Activated naive CD4-positive, alpha-beta T cell treated with anti-CD3 and anti-CD28 coated beads, Interleukin-2, amount 50 U/mL, for 72 hours (primary cell): ENCODE results near the gene CHP1. TPM values are rescaled to one million over a fixed set of nuclear protein-coding genes. Genes with fewer than 3 reads are reported as not detected.
"Not testable (repeated sequence)": the region's sequence is repeated elsewhere in the genome, so short reads cannot be mapped to it uniquely, and the experiment has no call there.

Experiments
- ATAC-seq, 2 donors: fragments of 150-1000 bp; cut with Tn5 transposase; 2 replicates each; pipeline ENCODE4 v1.10.0; 2021; ENCODE audit warnings: mild to moderate bottlenecking in 2 of 2, moderate library complexity in 2 of 2
- DNase-seq, 2 donors: peaks; one replicate each; pipeline ENCODE4 v3.0.0; 2021 to 2022; ENCODE audit warnings: low spot score in 2 of 2
- H3K27ac Mint-ChIP-seq, 2 donors: one replicate each; pipeline ENCODE4 v1.8.0; 2022; ENCODE audit warnings: mild to moderate bottlenecking in 2 of 2, mixed read lengths in 2 of 2
- H3K36me3 Mint-ChIP-seq, 2 donors: one replicate each; pipeline ENCODE4 v1.8.0; 2022; ENCODE audit warnings: mixed read lengths in 2 of 2
- H3K9me3 Mint-ChIP-seq, 2 donors: one replicate each; pipeline ENCODE4 v1.8.0; 2022; ENCODE audit warnings: mixed read lengths in 2 of 2
- total RNA-seq, 2 donors: library from RNA; stranded (reverse); gene quantifications; one replicate each; pipeline ENCODE4 v1.2.3, GENCODE V29; 2022

Gene CHP1
- total RNA-seq, 2 donors from 2014 or later = 34.2 to 57.2 TPM

DNA sequence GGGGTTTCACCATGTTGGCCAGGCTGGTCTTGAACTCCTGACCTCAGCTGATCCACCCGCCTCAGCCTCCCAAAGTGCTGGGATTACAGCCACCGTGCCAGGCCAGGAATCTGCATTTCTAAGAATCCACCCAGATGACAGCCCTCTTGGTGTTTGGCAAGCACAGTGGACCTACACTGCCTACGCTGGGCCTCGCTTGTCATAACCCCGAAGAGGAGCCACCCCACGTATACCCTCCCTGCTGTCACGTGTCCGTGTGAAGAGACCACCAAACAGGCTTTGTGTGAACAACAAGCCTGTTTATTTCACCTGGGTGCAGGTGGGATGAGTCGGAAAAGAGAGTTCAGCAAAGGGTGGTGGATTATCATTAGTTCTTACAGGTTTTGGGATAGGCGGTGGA lies 51.4 kb downstream of the CHP1 start:
- peak overlapping the region in 1 of 2 donors; percentile 97 for H3K27ac Mint-ChIP-seq
- DNase-seq, H3K9me3 Mint-ChIP-seq, ATAC-seq: not testable (repeated sequence)
- H3K36me3 Mint-ChIP-seq = peaks cover 23 to 40% of the 10 kb centered on the region in 2 donors

DNA sequence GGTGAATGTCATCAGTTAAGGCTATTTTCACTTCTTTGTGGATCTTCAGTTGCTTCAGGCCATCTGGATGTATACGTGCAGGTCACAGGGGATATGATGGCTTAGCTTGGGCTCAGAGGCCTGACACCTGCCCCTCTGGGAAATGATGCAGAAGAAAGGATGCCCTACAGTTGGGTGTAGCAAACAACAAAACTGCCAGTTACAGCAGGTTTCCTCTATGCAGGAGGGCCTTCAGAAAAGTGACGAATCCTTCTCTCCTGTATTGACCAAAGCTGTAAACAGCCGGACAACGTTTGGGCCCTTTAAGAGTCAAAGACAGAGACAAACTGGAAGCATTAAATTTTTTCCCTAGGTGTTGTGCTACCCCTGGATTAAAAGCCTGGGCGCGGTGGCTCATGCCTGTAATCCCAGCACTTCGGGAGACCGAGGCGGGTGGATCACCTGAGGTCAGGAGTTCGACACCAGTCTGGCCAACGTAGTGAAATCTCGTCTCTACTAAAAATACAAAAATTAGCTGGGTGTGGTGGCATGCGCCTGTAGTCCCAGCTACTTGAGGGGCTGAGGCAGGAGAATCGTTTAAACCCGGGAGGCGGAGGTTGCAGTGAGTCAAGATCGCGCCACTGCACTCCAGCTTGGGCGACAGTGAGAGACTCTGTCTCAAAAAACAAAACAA lies 52.0 kb downstream of the CHP1 start:
- not testable (repeated sequence) for ATAC-seq, DNase-seq, H3K9me3 Mint-ChIP-seq
- Mint-ChIP-seq H3K27ac (peak overlapping the region; percentile 94 to 97), H3K36me3 (peaks cover 24 to 43% of the 10 kb centered on the region in 2 donors)

DNA sequence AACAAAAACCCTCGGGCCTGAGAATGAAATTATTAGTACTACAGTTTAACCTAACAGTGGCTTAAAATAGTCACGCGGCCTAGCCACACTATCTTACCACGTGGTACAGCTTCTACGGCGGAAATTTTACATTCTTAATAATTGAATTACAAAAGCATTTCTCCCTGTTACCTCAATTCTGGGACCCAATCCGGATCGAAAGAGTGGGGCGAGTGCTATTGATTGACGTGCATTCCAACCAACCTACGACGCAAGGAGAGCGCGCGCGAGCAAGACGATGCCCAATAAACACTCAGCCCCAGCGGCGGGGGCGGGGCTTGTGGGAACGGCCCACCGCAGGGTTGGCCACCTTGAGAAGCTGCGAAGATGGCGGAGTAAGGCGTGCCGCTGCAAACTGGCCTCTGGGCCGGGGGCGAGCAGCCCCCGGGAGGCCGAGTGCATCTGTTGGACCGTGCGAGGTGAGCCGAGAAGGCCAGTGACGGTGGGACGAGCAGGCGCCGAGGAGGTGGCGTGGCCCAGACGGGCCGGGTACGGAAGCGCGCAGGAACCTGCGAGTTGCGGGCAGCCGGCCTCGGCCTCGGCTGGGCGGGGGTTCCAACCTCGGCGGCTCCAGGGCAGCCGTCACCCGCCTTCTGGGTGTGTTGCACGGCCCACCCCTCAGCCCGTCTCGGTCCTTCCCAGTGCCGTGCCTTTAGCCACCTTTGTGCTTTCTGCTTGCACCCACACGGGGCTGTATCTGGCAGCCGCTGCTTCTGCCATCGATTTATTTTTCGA lies 52.8 kb downstream of the CHP1 start:
- ATAC-seq (peak; percentile 98 to 99), DNase-seq (peak; percentile 98)
- Mint-ChIP-seq H3K27ac (peak overlapping the region; percentile 97 to 99), H3K36me3 (peaks cover 30 to 50% of the 10 kb centered on the region in 2 donors), H3K9me3 (no peaks in the 10 kb centered on the region)

DNA sequence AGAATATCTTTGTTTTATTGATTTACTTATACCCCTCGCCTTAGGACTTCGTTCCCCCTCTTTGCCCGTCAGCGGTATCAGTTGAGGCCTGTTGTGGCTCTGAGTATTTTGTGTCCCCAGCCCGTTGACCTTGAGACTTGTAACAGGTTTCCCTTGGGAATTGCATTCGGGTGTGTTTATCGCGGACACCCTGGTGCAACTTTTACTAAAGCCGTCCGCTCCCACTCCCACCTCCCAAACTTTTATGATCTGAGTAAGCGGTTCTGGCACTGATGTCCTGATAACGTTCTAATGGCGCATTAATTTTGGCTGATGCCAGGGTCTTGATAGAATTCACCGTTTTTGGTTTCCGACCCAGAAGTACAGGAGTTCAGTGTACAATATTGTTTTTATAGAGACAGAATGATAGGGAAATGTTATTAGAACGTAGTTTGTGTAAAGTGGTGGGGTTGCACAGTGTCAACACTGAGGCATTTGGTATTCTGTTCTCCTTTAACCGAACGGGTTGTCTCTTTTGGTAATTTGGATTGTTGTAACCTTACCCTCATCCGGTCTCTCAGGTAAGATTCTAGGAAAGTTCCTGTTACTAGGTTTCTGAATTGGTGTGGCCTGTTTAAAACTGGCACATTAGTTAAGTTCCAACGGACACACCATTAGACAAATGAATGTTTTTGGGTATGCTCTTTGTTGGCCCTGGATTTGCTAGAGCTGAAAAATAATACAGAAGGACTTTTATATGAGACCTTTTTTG lies 53.5 kb downstream of the CHP1 start:
- ATAC-seq (no peak), DNase-seq (no peak)
- H3K9me3 Mint-ChIP-seq = no peaks in the 10 kb centered on the region
- peak overlapping the region; percentile 97 to 99 for H3K27ac Mint-ChIP-seq
- H3K36me3 Mint-ChIP-seq = peaks cover 30 to 50% of the 10 kb centered on the region in 2 donors

DNA sequence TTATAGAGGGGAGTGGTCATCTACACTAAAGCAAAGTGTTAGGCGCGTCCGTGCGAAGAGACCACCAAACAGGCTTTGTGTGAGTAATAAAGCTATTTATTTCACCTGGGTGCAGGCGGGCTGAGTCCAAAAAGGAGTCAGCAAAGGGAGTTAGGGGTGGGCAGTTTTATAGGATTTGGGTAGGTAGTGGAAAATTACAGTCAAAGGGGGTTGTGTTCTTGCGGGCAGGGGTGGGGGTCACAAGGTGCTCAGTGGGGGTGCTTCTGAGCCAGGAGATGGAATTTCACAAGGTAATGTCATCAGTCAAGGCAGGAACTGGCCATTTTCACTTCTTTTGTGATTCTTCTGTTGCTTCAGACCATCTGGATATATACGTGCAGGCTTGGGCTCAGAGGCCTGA lies 54.2 kb downstream of the CHP1 start:
- no peak for DNase-seq
- Mint-ChIP-seq H3K36me3 (peaks cover 30 to 50% of the 10 kb centered on the region in 2 donors), H3K27ac (peak overlapping the region; percentile 97 to 99), H3K9me3 (no peaks in the 10 kb centered on the region)
- no peak for ATAC-seq

DNA sequence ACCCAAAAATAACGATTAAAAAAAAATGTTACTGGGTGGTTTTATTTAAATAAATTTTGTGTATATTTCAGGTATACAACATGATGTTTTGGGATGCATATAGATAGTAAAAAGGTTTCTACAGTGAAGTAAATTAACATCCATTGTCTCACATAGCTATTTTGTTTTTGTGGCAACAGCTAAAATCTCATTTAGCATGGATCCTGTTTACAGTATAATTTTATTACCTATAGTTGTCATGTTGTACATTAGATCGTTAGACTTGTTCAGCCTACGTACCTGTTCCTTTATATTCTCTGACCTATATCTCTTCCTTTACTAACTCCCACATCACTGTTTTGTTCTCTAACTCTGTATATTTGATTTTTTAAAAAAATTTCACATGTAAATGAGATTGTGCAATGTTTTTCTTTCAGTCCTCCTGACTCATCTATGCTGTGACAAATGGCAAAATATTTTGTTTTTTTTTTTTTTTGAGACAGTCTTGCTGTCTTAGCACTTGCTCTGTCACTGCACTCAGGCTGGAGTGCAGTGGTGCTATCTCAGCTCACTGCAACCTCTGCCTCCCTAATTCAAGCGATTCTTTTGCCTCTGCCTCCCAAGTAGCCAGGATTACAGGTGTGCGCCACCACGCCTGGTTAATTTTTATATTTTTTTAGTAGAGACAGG lies 55.7 kb downstream of the CHP1 start:
- H3K27ac Mint-ChIP-seq = peak overlapping the region in 1 of 2 donors; percentile 91
- peaks cover 30 to 50% of the 10 kb centered on the region in 2 donors for H3K36me3 Mint-ChIP-seq

DNA sequence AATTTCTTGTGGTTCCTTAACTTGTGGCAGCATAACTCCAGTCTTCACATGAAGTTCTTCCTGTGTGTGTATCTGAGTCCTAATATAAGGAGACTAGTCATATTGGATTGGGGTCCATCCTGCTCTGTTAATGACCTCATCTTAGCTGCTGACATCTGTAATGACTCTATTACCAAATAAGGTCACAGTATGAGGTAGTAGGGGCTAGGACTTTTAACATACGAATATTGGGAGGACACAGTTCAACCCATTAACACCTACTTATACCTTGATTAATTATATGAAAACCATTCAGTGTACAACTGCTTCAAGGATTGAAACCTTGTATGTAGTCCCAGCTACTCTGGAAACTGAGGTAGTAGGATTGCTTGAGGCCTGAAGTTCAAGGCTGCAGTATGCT lies 57.4 kb downstream of the CHP1 start:
- Mint-ChIP-seq H3K9me3 (no peaks in the 10 kb centered on the region), H3K36me3 (peaks cover 30 to 48% of the 10 kb centered on the region in 2 donors), H3K27ac (peak overlapping the region in 1 of 2 donors; percentile 52)
- DNase-seq (no peak), ATAC-seq (no peak)

More for the DNA sequence above, 55.7 kb downstream of the CHP1 start:
- ATAC-seq (no peak), DNase-seq (no peak)
- no peaks in the 10 kb centered on the region for H3K9me3 Mint-ChIP-seq

DNA sequence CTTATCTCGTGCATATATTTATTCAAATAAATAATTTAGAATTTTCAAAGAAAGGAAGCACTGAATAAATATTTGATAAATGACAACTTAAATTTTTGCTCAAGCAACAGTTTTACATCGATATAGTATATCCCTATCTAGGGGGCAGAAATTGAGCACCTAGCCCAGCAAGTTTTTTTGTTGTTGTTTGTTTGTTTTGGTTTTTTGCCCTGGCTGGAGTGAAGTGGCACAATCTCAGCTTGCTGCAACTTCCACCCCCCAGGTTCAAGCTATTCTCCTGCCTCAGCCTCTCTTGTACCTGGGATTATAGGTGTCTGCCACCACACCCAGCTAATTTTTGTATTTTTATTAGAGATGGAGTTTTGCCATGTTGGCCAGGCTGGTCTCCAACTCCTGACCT lies 58.9 kb downstream of the CHP1 start:
- ATAC-seq (no peak), DNase-seq (no peak)
- Mint-ChIP-seq H3K9me3 (no peaks in the 10 kb centered on the region), H3K36me3 (peaks cover 22 to 34% of the 10 kb centered on the region in 2 donors), H3K27ac (no peak overlapping the region)

DNA sequence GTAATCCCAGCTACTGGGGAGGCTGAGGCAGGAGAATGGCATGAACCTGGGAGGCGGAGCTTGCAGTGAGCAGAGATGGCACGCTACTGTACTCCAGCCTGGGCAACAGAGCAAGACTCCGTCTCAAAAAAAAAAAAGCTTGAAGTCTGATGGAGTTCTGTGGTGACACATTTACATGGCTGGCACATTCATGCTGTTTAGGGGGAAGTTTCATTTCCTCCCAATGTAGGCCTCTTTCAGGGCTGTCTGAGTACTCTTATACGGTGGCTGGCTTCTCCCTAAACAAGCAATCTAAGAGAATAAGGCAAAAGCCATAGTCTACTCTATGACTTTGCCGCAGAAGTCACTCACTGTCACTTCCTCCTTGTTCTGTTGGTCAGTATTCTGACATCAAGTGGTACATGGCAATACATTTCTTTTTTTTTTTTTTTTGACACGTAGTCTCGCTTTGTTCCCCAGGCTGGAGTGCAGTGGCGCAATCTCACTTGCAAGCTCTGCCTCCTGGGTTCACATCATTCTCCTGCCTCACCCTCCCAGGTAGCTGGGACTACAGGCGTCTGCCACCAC lies 60.1 kb downstream of the CHP1 start:
- DNase-seq (no peak), ATAC-seq (no peak)
- H3K9me3 Mint-ChIP-seq = no peaks in the 10 kb centered on the region
- H3K27ac Mint-ChIP-seq = no peak overlapping the region
- peaks cover 14 to 23% of the 10 kb centered on the region in 2 donors for H3K36me3 Mint-ChIP-seq

DNA sequence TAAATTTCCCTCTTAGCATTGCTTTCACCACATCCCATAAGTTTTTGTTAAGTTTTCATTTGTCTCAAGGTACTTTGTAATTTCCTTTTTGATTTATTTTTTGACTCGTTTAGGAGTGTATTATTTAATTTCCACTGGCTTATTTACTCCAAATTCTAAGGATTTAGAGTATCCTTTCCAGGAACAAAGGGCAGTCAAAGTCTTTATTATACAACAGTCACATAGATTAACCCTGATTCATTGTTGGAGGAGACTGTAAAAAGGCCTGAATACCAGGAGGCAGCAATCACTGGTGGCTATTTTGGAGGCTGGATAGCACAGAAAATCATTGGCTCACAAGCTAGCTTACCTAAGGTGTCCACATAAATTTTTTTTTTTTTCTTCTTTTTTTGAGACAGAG lies 61.5 kb downstream of the CHP1 start:
- Mint-ChIP-seq H3K36me3 (peaks cover 6 to 9% of the 10 kb centered on the region in 2 donors), H3K27ac (no peak overlapping the region), H3K9me3 (no peaks in the 10 kb centered on the region)
- no peak for DNase-seq
- no peak for ATAC-seq

DNA sequence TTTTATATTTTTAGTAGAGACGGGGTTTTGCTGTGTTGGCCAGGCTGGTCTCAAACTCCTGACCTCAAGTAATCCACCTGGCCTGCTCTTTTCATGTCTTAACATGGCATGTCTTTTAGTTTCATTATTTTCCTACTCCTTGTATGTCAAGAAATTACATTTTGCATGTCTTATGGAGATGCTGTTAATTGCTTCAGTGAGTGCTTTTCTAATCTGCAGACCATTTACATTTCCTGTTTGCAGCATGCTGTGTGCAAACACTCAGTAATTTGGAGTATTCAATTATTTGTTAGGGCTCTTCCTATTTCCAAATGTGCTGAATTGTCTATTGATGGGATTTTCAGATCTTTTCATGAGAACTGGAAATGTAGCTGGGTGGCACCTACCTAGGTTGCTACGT lies 70.1 kb downstream of the CHP1 start:
- Mint-ChIP-seq H3K36me3 (peaks cover 0 to 16% of the 10 kb centered on the region in 2 donors), H3K27ac (peak overlapping the region in 1 of 2 donors; percentile 44)

DNA sequence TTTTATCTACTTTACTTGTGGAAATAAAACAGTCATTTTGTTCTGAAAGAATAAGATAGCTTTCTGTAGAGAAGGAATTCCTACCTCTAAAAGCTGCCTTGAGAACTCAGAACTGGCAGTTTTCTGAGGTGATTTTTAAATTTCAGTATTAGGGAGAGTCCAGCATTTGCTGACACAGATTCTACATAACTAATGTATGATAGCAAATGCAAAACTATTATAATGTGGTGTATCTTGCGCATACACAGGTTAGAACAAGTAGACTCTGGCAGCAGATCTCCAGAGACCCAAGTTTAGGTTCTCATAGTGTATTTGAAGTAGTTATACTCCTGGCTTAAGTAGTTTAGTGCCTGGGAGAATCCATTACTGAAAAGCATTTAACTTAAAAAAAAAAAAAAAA lies 70.5 kb downstream of the CHP1 start:
- Mint-ChIP-seq H3K27ac (peak overlapping the region in 1 of 2 donors; percentile 44), H3K9me3 (no peaks in the 10 kb centered on the region), H3K36me3 (peaks cover 0 to 16% of the 10 kb centered on the region in 2 donors)
- no peak for ATAC-seq
- DNase-seq = no peak

More for the DNA sequence above, 70.1 kb downstream of the CHP1 start:
- ATAC-seq, DNase-seq, H3K9me3 Mint-ChIP-seq: not testable (repeated sequence)

DNA sequence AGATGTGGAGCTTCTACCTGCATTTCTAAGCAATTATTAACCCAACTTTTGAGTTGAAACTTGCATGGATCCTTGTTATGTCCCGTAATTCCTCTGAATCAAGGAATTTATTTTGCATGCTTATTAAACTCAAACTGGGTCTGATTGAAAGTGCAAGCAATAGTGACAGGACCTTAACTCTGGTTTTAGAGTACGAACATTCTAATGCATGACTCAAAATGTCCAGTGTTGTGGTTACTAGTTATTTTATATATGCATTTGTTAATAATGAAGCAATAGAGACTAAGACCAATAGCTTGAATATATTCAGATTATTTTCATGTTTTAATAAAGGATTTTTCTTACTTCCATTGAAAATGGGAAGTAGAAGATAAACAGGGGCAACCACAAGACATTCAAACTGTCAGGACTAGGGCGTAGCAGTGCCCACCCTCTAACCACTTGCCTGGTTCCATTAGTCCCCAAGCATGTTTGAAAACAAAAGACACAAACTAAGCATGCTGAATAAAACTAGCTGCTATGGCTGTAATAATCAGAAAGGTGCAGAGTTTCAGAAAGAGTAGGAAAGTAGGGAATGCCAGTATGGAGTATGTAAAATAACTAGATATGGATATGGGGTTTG lies 73.2 kb downstream of the CHP1 start:
- H3K36me3 Mint-ChIP-seq = peaks cover 0 to 8% of the 10 kb centered on the region in 2 donors
- ATAC-seq = no peak

DNA sequence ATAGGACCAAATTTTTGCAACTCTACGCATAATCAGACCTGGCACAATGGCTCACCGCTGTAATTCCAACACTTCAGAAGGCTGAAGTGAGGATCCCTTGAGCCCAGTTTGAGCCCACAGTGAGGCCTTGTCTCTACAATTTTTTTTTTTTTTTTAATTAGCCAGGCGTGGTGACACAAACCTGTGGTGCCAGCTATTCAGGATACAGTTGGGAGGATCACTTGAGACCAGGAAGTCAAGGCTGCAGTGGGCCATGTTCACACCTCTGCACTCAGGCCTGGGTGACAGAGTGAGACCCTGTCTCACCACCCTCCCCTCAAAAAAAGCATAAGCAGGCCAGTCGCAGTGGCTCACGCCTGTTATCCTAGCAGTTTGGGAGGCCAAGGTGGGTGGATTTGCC lies 76.6 kb downstream of the CHP1 start:
- Mint-ChIP-seq H3K27ac (no peak overlapping the region), H3K36me3 (no peaks in the 10 kb centered on the region), H3K9me3 (no peaks in the 10 kb centered on the region)
- DNase-seq (no peak), ATAC-seq (no peak)

More for the DNA sequence above, 73.2 kb downstream of the CHP1 start:
- Mint-ChIP-seq H3K9me3 (no peaks in the 10 kb centered on the region), H3K27ac (no peak overlapping the region)
- DNase-seq = no peak

DNA sequence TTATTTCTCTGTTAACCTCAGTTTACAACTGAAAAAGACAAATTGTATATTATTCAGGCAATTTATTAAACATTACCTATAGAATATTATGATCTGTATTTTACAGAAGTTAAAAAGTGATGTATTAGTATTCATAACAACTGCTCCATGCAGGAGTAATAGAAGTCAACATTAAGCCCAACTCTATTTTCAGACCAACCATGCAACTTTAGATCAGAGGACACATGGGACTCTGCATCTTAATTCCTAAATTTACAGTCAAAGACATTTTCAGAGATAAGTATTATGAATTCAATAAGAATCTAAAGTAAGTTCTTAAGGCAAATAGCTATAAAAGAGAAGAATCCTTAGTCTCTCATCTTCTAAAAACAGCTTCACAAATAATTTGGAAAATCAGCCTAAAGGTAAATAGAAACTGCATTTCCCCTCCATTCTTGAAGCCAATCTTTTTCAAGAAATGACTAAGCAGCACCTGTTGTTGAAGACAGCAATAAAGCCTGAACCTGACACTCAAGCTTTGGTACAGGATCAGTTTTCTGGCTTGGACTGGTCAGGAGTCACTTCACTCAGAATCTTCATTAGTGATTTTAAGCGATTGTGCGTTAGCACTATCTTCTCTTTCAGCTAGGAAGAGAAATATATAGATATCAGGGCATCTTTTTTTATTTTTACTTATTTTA lies 78.3 kb downstream of the CHP1 start:
- no peaks in the 10 kb centered on the region for H3K9me3 Mint-ChIP-seq
- DNase-seq = no peak
- H3K27ac Mint-ChIP-seq = peak overlapping the region in 1 of 2 donors; percentile 36
- no peaks in the 10 kb centered on the region for H3K36me3 Mint-ChIP-seq
- no peak for ATAC-seq
